ENCODE results near the gene ANKRD42. TPM values are rescaled to one million over a fixed set of nuclear protein-coding genes. Genes with fewer than 3 reads are reported as not detected.
A peak's percentile ranks its signal among the peaks of the same experiment; 100 is the strongest.

The ANKRD42 gene
- total and polyA plus RNA-seq, 2 of the 8 experiments (the other 6 are each of a cell fraction or from before 2014, with no cell fraction given): 2.0 to 5.5 TPM

DNA sequence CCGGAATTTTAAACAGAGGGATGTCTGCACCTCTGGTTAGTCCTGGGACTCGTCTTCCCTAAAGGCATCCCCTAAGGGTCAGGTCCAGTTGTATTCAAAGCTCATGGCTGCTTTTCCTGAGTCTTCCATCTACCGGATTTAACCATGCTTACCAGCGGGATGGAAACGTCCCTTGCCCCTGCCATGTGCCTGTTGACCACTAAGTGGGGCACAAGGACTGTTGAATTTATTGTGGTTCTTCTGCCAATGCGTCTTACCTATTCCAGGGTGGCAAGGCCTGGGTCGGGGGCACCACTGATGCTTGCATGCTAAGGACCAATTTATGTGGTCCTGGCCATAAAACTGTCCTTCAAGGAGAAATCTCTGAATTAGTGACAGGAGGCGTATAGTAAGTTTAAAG lies 25.6 kb downstream of the ANKRD42 start:
- Histone ChIP-seq H3K27ac (ENCODE audit: low read depth, low read length) (no peak overlapping the region), H3K4me3 (ENCODE audit: extremely low read depth in 1 of 4, insufficient read depth in 2 of 4, low read depth in 3 of 4, low read length in 4 of 4) (no peak overlapping the region), H3K79me1 (ENCODE audit: low read depth, low read length) (no peaks in the 10 kb centered on the region), H2BK15ac (ENCODE audit: low read length) (no peak overlapping the region), H3K4me1 (replicated peaks in 1 of 4; ENCODE audit: control insufficient read depth in 3 of 4, insufficient read depth in 4 of 4, low read length in 3 of 4) (no peaks in the 10 kb centered on the region), H3K18ac (ENCODE audit: extremely low read depth, low read length) (no peak overlapping the region), H4K8ac (ENCODE audit: extremely low read depth, insufficient read depth, low read length) (no peak overlapping the region), H2BK5ac (ENCODE audit: low read depth, low read length) (no peak overlapping the region), H2BK20ac (ENCODE audit: low read length) (no peak overlapping the region), H3K23ac (ENCODE audit: insufficient read length) (no peak overlapping the region), H4K20me1 (replicated peaks in 1 of 2; ENCODE audit: control insufficient read depth in 1 of 2, insufficient read depth in 2 of 2, low read length in 2 of 2) (peaks cover 0 to 2% of the 10 kb centered on the region in 2 experiments), H3K23me2 (ENCODE audit: low read depth, low read length) (no peaks in the 10 kb centered on the region), H3K56ac (replicated peaks; ENCODE audit: insufficient read length, low read depth, low read length) (no peak overlapping the region), H3K27me3 (replicated peaks in 1 of 4; ENCODE audit: control insufficient read depth in 3 of 4, extremely low read depth in 1 of 4, insufficient read depth in 3 of 4, low read length in 3 of 4) (no peaks in the 10 kb centered on the region), H3K9ac (replicated peaks in 1 of 4; ENCODE audit: extremely low read depth in 1 of 4, low read depth in 3 of 4, low read length in 3 of 4) (no peak overlapping the region), H2BK12ac (ENCODE audit: low read depth, low read length) (no peak overlapping the region), H3K9me3 (ENCODE audit: insufficient read depth in 2 of 2, low read depth in 1 of 2, low read length in 1 of 2) (no peaks in the 10 kb centered on the region), H4K91ac (replicated peaks; ENCODE audit: insufficient read length, low read length) (no peak overlapping the region), H2AFZ (ENCODE audit: low read length) (no peak overlapping the region), H2BK120ac (replicated peaks; ENCODE audit: low read depth, low read length) (no peak overlapping the region), H3K14ac (ENCODE audit: insufficient read length) (no peak overlapping the region), H3K4ac (replicated peaks; ENCODE audit: insufficient read length, low read depth, low read length) (no peak overlapping the region), H2AK5ac (ENCODE audit: low read depth, low read length) (no peak overlapping the region), H3K79me2 (ENCODE audit: control insufficient read depth in 1 of 2, insufficient read depth in 2 of 2, low read length in 2 of 2) (no peaks in the 10 kb centered on the region), H3K4me2 (ENCODE audit: insufficient read depth in 1 of 2, low read depth in 2 of 2, low read length in 2 of 2) (no peak overlapping the region), H3K36me3 (ENCODE audit: control insufficient read depth in 2 of 4, insufficient read depth in 4 of 4, low read length in 3 of 4) (no peaks in the 10 kb centered on the region), H4K5ac (ENCODE audit: insufficient read length, low read depth, low read length) (no peak overlapping the region)
- DNase-seq (ENCODE audit: low read depth in 1 of 2, low spot score in 2 of 2) (peak in 1 of 2 experiments; percentile 55), FAIRE-seq (no peak)
- CTCF ChIA-PET (ENCODE audit: partially characterized antibody): interaction anchor here (0.6 to 6.0 kb wide), 18 partner anchors 12 to 960 kb away, joined by 3 to 32 read pairs (median 4); no protein-coding TSS in a partner anchor
- POLR2A ChIA-PET (ENCODE audit: partially characterized antibody): no interaction called here
- 74% methylated on average over 8 of the region's 8 CpGs; no CpG with 5 or more reads in 1 of the 2 experiments for WGBS, 2 experiments (ENCODE audit: extremely low coverage in 1 of 2, insufficient coverage in 1 of 2, insufficient read length in 1 of 2, insufficient replicate concordance in 2 of 2, low coverage in 1 of 2, low lambda C conversion rate in 2 of 2, missing lambda C conversion rate in 1 of 2)
- no peak for TF ChIP-seq CBX5 (IDR thresholded peaks at IDR 0.05; ENCODE audit: low read depth, low read length)
- TF ChIP-seq, protein P1, sequence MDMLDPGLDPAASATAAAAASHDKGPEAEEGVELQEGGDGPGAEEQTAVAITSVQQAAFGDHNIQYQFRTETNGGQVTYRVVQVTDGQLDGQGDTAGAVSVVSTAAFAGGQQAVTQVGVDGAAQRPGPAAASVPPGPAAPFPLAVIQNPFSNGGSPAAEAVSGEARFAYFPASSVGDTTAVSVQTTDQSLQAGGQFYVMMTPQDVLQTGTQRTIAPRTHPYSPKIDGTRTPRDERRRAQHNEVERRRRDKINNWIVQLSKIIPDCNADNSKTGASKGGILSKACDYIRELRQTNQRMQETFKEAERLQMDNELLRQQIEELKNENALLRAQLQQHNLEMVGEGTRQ (IDR thresholded peaks at IDR 0.05; ENCODE audit: low read length): no peak
- no peak for TF ChIP-seq SP4 (IDR thresholded peaks at IDR 0.05; ENCODE audit: low read length)
- no peak for TF ChIP-seq GTF2F1 (IDR thresholded peaks at IDR 0.05; ENCODE audit: borderline replicate concordance, low read depth, low read length)
- no peak for TF ChIP-seq JUN (IDR thresholded peaks at IDR 0.05; ENCODE audit: low read depth, low read length)
- TF ChIP-seq POLR2AphosphoS5 (IDR thresholded peaks at IDR 0.05; ENCODE audit: low read depth, low read length): no peak
- TF ChIP-seq, protein P2, sequence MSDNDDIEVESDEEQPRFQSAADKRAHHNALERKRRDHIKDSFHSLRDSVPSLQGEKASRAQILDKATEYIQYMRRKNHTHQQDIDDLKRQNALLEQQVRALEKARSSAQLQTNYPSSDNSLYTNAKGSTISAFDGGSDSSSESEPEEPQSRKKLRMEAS (IDR thresholded peaks at IDR 0.05): 0 out of 2 replicates have a peak, but pooled peaks have one; percentile 20
- TF ChIP-seq CHD1 (IDR thresholded peaks at IDR 0.05; ENCODE audit: low read depth, low read length): no peak
- no peak for TF ChIP-seq EZH2 (IDR thresholded peaks at IDR 0.05; ENCODE audit: low read depth, low read length, severe bottlenecking)
- no peak for TF ChIP-seq BRCA1 (IDR thresholded peaks at IDR 0.05; ENCODE audit: low read depth, low read length)
- TF ChIP-seq CREB1 (IDR thresholded peaks at IDR 0.05): no peak
- no peak for TF ChIP-seq SRF (IDR thresholded peaks at IDR 0.05; ENCODE audit: low read depth, low read length)
- TF ChIP-seq YY1 (IDR thresholded peaks at IDR 0.05; ENCODE audit: low read depth, low read length): no peak
- TF ChIP-seq, protein P3, sequence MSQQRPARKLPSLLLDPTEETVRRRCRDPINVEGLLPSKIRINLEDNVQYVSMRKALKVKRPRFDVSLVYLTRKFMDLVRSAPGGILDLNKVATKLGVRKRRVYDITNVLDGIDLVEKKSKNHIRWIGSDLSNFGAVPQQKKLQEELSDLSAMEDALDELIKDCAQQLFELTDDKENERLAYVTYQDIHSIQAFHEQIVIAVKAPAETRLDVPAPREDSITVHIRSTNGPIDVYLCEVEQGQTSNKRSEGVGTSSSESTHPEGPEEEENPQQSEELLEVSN (IDR thresholded peaks at IDR 0.05): no peak

Measured in H1 (cell line).